Upper lobe of left lung (tissue), 4 donors: ENCODE measurements around the gene USP28.

Experiments
- CTCF ChIP-seq, 6 experiments: fragments of 450-650 bp in 4 of 6; fragments of 200-600 bp in 2 of 6; sonication (generic) in 2 of 6; IDR thresholded peaks; one replicate each; pipeline ENCODE4 v1.5.1; 2016 to 2019; ENCODE audit warnings: antibody characterized with exemption in 6 of 6
- EP300 ChIP-seq, 4 donors: sonication (generic); formaldehyde crosslinking; IDR thresholded peaks; one replicate each; pipeline ENCODE4 v1.5.1; 2017; ENCODE audit warnings: antibody characterized with exemption in 4 of 4, control low read depth in 2 of 4
- POLR2AphosphoS5 ChIP-seq, 2 donors: sonication (generic); formaldehyde crosslinking; IDR thresholded peaks; one replicate each; pipeline ENCODE4 v1.5.1; 2017; ENCODE audit warnings: antibody characterized with exemption in 2 of 2

GRCh38 chr11:113864410-113864809 is 11.0 kb downstream of the USP28 start:
- TF ChIP-seq POLR2AphosphoS5 (IDR thresholded peaks at IDR 0.05) (no peak), CTCF (IDR thresholded peaks at IDR 0.05) (no peak), EP300 (IDR thresholded peaks at IDR 0.05) (no peak)
